Keratinocyte (primary cell): Measurements from ENCODE around the gene C9orf153. TPM values are rescaled to one million over a fixed set of nuclear protein-coding genes. Genes with fewer than 3 reads are reported as not detected.

Experiments
- DNase-seq: peaks from one replicate; pipeline ENCODE4 v3.0.0-alpha.2; 2011; ENCODE audit warnings: low read depth, missing footprints, low spot score
- FAIRE-seq: peaks from 2 replicates; lab custom pipeline; 2011; peaks lifted over from hg19 to GRCh38; lab: Jason Lieb, UNC
- H2AFZ ChIP-seq: 2 replicates; pipeline ENCODE4 v1.6.0; 2012; ENCODE audit warnings: low read length, control low read depth, inconsistent platforms; ENCODE audit not compliant: control insufficient read depth
- H3K27ac ChIP-seq: 2 replicates; pipeline ENCODE4 v1.5.1; 2011; ENCODE audit warnings: low read length; ENCODE audit not compliant: control insufficient read depth, insufficient read depth
- H3K27me3 ChIP-seq: 3 replicates; pipeline ENCODE4 v1.6.0; 2011; ENCODE audit warnings: low read length; ENCODE audit not compliant: control insufficient read depth, insufficient read depth; ENCODE audit errors: extremely low read depth
- H3K36me3 ChIP-seq, 2 experiments: 2 replicates in 1 of 2; 3 replicates in 1 of 2; pipeline ENCODE4 v1.5.1; 2011; ENCODE audit warnings: low read length in 2 of 2, mild to moderate bottlenecking in 1 of 2; ENCODE audit not compliant: control insufficient read depth in 2 of 2, insufficient read depth in 2 of 2; ENCODE audit errors: extremely low read depth in 1 of 2
- H3K4me1 ChIP-seq: 3 replicates; pipeline ENCODE4 v1.5.1; 2011; ENCODE audit warnings: low read length; ENCODE audit not compliant: control insufficient read depth, insufficient read depth; ENCODE audit errors: extremely low read depth
- H3K4me2 ChIP-seq: 3 replicates; pipeline ENCODE4 v1.6.0; 2011; ENCODE audit warnings: low read depth, low read length; ENCODE audit not compliant: control insufficient read depth, insufficient read depth; ENCODE audit errors: extremely low read depth
- H3K4me3 ChIP-seq, 3 experiments: fragments of 200-600 bp in 1 of 3; sonication (generic) in 1 of 3; 2 replicates in 2 of 3; 3 replicates in 1 of 3; pipeline ENCODE4 v1.5.1; 2011 to 2016; ENCODE audit warnings: low read length in 3 of 3, mild to moderate bottlenecking in 3 of 3, control low read depth in 2 of 3, inconsistent platforms in 1 of 3, low read depth in 1 of 3, mixed read lengths in 1 of 3, mixed run types in 1 of 3, moderate library complexity in 1 of 3; ENCODE audit not compliant: control insufficient read depth in 2 of 3, insufficient read depth in 2 of 3; ENCODE audit errors: extremely low read depth in 1 of 3
- H3K79me2 ChIP-seq: 2 replicates; pipeline ENCODE4 v1.6.0; 2012; ENCODE audit warnings: low read length; ENCODE audit not compliant: control insufficient read depth, insufficient read depth
- H3K9ac ChIP-seq: 3 replicates; pipeline ENCODE4 v1.6.0; 2011; ENCODE audit warnings: low read length; ENCODE audit not compliant: control insufficient read depth, insufficient read depth; ENCODE audit errors: extremely low read depth
- H3K9me1 ChIP-seq: 3 replicates; pipeline ENCODE4 v1.6.0; 2011; ENCODE audit warnings: low read length; ENCODE audit not compliant: control insufficient read depth, insufficient read depth; ENCODE audit errors: extremely low read depth
- H3K9me3 ChIP-seq: 2 replicates; pipeline ENCODE4 v1.5.1; 2012; ENCODE audit warnings: low read depth, low read length; ENCODE audit not compliant: control insufficient read depth
- H4K20me1 ChIP-seq: 3 replicates; pipeline ENCODE4 v1.6.0; 2011; ENCODE audit warnings: low read length; ENCODE audit not compliant: control insufficient read depth, insufficient read depth; ENCODE audit errors: extremely low read depth
- CTCF ChIP-seq, 3 experiments: IDR thresholded peaks in 1 of 3; conservative IDR thresholded peaks in 1 of 3; optimal IDR thresholded peaks in 1 of 3; 2 replicates in 2 of 3; 3 replicates in 1 of 3; pipeline versions ENCODE3 to v1.5.1; 2011; ENCODE audit warnings: low read length in 3 of 3, mild to moderate bottlenecking in 3 of 3, moderate library complexity in 2 of 3, control low read depth in 1 of 3, inconsistent platforms in 1 of 3; ENCODE audit not compliant: insufficient read depth in 2 of 3; ENCODE audit errors: extremely low read depth in 1 of 3
- EZH2 ChIP-seq: IDR thresholded peaks from one replicate; pipeline ENCODE4 v1.6.1; 2012; ENCODE audit warnings: inconsistent platforms, mild to moderate bottlenecking, low read length, moderate library complexity
- dilution Hi-C: fragments of 300-500 bp; cut with MboI; formaldehyde crosslinking; loops from one replicate; pipeline ENCODE4 v1.7.0; 2020; ENCODE audit warnings: low sequenced_read_pairs; ENCODE audit not compliant: extremely low pct_ligation_motif_present
- polyA plus RNA-seq, 5 experiments: library from polyadenylated mRNA; depleted of rRNA in 3 of 5; stranded (reverse) in 3 of 5; stranded (forward) in 1 of 5; unstranded in 1 of 5; fragments of >200 nt; gene quantifications; 1 replicate in 1 of 5; 2 replicates in 3 of 5; 3 replicates in 1 of 5; pipeline versions ENCODE4 v1.2.1 to v1.2.3, GENCODE V29; 2011 to 2012; ENCODE audit warnings: missing spikeins in 2 of 5, low read depth in 1 of 5, low replicate concordance in 1 of 5

Gene C9orf153
- polyA plus RNA-seq, 1 donor (not counting 4 experiments of a cell fraction or from before 2014, with no cell fraction given), result not detected

GRCh38 chr9:86282077-86282978, 22.9 kb upstream of the C9orf153 start, which contains the start of gene ISCA1:
Gene ISCA1 (minus strand): TSS chr9:86282538. CDS start chr9:86282458, 80 bp downstream.
- DNase-seq (peak; percentile 42), FAIRE-seq (no peak)
- Histone ChIP-seq H3K79me2 (peaks cover 32% of the 10 kb centered on the region), H3K4me3 (peak within 1 kb of the TSS; percentile 65 to 89 (median 81)), H4K20me1 (no peaks in the 10 kb centered on the region), H3K9me3 (no peaks in the 10 kb centered on the region), H3K4me1 (peaks cover 10% of the 10 kb centered on the region), H3K9ac (peak within 1 kb of the TSS; percentile 85), H3K4me2 (peak within 1 kb of the TSS; percentile 93), H3K27ac (peak within 1 kb of the TSS; percentile 87), H3K27me3 (no peaks in the 10 kb centered on the region), H3K9me1 (peaks cover 3% of the 10 kb centered on the region), H2AFZ (peak within 1 kb of the TSS; percentile 93), H3K36me3 (peaks cover 2 to 6% of the 10 kb centered on the region in 2 experiments)
- TF ChIP-seq EZH2 (no peak), CTCF (optimal IDR thresholded peaks at IDR 0.05 in 1 of 3, IDR thresholded peaks at IDR 0.05 in 1 of 3, conservative IDR thresholded peaks at IDR 0.05 in 1 of 3; ENCODE audit: extremely low read depth in 1 of 3, insufficient read depth in 2 of 3, low read length in 3 of 3) (no peak)
- dilution Hi-C loops, result no loop called here

DNA sequence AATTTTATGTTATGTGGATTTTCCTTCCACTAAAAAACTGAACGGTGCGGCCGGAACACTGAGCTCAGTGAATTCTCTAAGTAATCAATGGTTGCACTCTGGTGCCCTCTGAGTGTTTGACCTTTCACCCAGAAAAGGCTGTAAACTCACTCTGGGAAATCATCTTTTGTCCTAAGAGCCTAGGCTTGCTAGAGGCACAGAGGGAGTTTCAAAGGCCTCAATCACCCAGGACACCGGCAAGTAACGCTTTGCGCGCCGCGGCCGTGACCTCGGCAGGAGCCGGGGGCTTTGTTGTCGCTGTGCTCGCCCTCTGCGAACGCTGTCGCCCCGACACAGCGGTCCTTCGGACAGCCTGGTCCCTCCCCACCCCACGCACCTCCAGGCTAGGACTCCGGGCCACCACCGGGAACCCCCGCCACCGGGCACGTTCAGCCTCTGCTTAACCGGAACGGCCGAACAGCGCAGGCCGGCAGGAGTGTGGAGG, 22.2 kb upstream of the C9orf153 start:
- peak overlapping the region; percentile 93 for H3K4me2 ChIP-seq
- FAIRE-seq, result no peak
- H3K36me3 ChIP-seq, result peaks cover 2 to 6% of the 10 kb centered on the region in 2 experiments
- H3K27ac ChIP-seq, result peak overlapping the region; percentile 87
- peak overlapping the region; percentile 65 to 89 (median 81) for H3K4me3 ChIP-seq
- H3K79me2 ChIP-seq, result peaks cover 36% of the 10 kb centered on the region
- H3K9me1 ChIP-seq, result peaks cover 3% of the 10 kb centered on the region
- TF ChIP-seq EZH2, result no peak
- TF ChIP-seq CTCF (optimal IDR thresholded peaks at IDR 0.05 in 1 of 3, IDR thresholded peaks at IDR 0.05 in 1 of 3, conservative IDR thresholded peaks at IDR 0.05 in 1 of 3; ENCODE audit: extremely low read depth in 1 of 3, insufficient read depth in 2 of 3, low read length in 3 of 3), result no peak
- peak overlapping the region; percentile 85 for H3K9ac ChIP-seq
- peaks cover 10% of the 10 kb centered on the region for H3K4me1 ChIP-seq
- no peak for DNase-seq
- no peaks in the 10 kb centered on the region for H3K9me3 ChIP-seq
- H4K20me1 ChIP-seq, result no peaks in the 10 kb centered on the region
- H2AFZ ChIP-seq, result peak overlapping the region; percentile 61
- dilution Hi-C loops, result no loop called here
- H3K27me3 ChIP-seq, result no peaks in the 10 kb centered on the region
